ENCODE measurements around the gene PTPRS. TPM values are rescaled to one million over a fixed set of nuclear protein-coding genes. Genes with fewer than 3 reads are reported as not detected.
"Not testable (repeated sequence)": the region's sequence is repeated elsewhere in the genome, so short reads cannot be mapped to it uniquely, and the experiment has no call there.

The PTPRS gene
- total RNA-seq, result 11.9 and 28.0 TPM in 2 replicates

GRCh38 chr19:5340637-5341447 is at the start of gene PTPRS:
TSS of gene PTPRS (minus strand) at chr19:5340812. CDS start at chr19:5286140, 54,672 bp downstream.
- peak; percentile 11 for DNase-seq (ENCODE audit: low read depth, low spot score)

- DNase-seq (ENCODE audit: low read depth, low spot score), result no peak
Observed at GRCh38 chr19:5389353-5389752, 48.7 kb upstream of the PTPRS start.

GRCh38 chr19:5387472-5387871 is 46.9 kb upstream of the PTPRS start:
- no peak for DNase-seq (ENCODE audit: low read depth, low spot score)

GRCh38 chr19:5386841-5387240 is 46.2 kb upstream of the PTPRS start:
- no peak for DNase-seq (ENCODE audit: low read depth, low spot score)

GRCh38 chr19:5381197-5381596 is 40.6 kb upstream of the PTPRS start:
- DNase-seq (ENCODE audit: low read depth, low spot score), result not testable (repeated sequence)

- no peak for DNase-seq (ENCODE audit: low read depth, low spot score)
Observed at GRCh38 chr19:5380215-5380919, 39.8 kb upstream of the PTPRS start.

GRCh38 chr19:5376928-5377327 is 36.3 kb upstream of the PTPRS start:
- DNase-seq (ENCODE audit: low read depth, low spot score), result no peak

- no peak for DNase-seq (ENCODE audit: low read depth, low spot score)
Observed at GRCh38 chr19:5372572-5373200, 32.1 kb upstream of the PTPRS start.

- no peak for DNase-seq (ENCODE audit: low read depth, low spot score)
Observed at GRCh38 chr19:5369962-5370367, 29.4 kb upstream of the PTPRS start.

- DNase-seq (ENCODE audit: low read depth, low spot score), result no peak
Observed at GRCh38 chr19:5369304-5369703, 28.7 kb upstream of the PTPRS start.

- no peak for DNase-seq (ENCODE audit: low read depth, low spot score)
Observed at GRCh38 chr19:5367530-5368133, 27.0 kb upstream of the PTPRS start.

GRCh38 chr19:5365905-5366304 is 25.3 kb upstream of the PTPRS start:
- no peak for DNase-seq (ENCODE audit: low read depth, low spot score)

- no peak for DNase-seq (ENCODE audit: low read depth, low spot score)
Observed at GRCh38 chr19:5364674-5365073, 24.1 kb upstream of the PTPRS start.

- not testable (repeated sequence) for DNase-seq (ENCODE audit: low read depth, low spot score)
Observed at GRCh38 chr19:5361839-5362238, 21.2 kb upstream of the PTPRS start.

- no peak for DNase-seq (ENCODE audit: low read depth, low spot score)
Observed at GRCh38 chr19:5361407-5361806, 20.8 kb upstream of the PTPRS start.

- DNase-seq (ENCODE audit: low read depth, low spot score), result no peak
Observed at GRCh38 chr19:5360003-5360780, 19.6 kb upstream of the PTPRS start.

GRCh38 chr19:5358173-5358800 is 17.7 kb upstream of the PTPRS start:
- DNase-seq (ENCODE audit: low read depth, low spot score), result no peak

GRCh38 chr19:5357584-5357983 is 17.0 kb upstream of the PTPRS start:
- no peak for DNase-seq (ENCODE audit: low read depth, low spot score)

- no peak for DNase-seq (ENCODE audit: low read depth, low spot score)
Observed at GRCh38 chr19:5356918-5357317, 16.3 kb upstream of the PTPRS start.

- no peak for DNase-seq (ENCODE audit: low read depth, low spot score)
Observed at GRCh38 chr19:5356428-5356827, 15.8 kb upstream of the PTPRS start.

- DNase-seq (ENCODE audit: low read depth, low spot score), result no peak
Observed at GRCh38 chr19:5355693-5356092, 15.1 kb upstream of the PTPRS start.
